K562 (cell line): ENCODE results near the gene GUCY2F. TPM values are rescaled to one million over a fixed set of nuclear protein-coding genes. Genes with fewer than 3 reads are reported as not detected.
A peak's percentile ranks its signal among the peaks of the same experiment; 100 is the strongest.

Experiments used
- BHLHE40 ChIP-seq: IDR thresholded peaks from 2 replicates; pipeline ENCODE4 v1.6.1; 2011; ENCODE audit warnings: low read length, improper control_type of control experiment
- CHD2 ChIP-seq: IDR thresholded peaks from 2 replicates; pipeline ENCODE4 v1.6.1; 2011; ENCODE audit warnings: low read depth, low read length
- CTCF ChIP-seq, 3 experiments: IDR thresholded peaks in 2 of 3; conservative IDR thresholded peaks in 1 of 3; 2 replicates each; pipeline ENCODE4 v1.5.1; 2011 to 2012; ENCODE audit warnings: low read length in 3 of 3, mild to moderate bottlenecking in 3 of 3, control low read depth in 2 of 3, improper control_type of control experiment in 1 of 3, inconsistent platforms in 1 of 3, low read depth in 1 of 3, mixed read lengths in 1 of 3, moderate library complexity in 1 of 3; ENCODE audit not compliant: insufficient read depth in 2 of 3
- EGR1 ChIP-seq: fragments of 450-650 bp; conservative IDR thresholded peaks from 2 replicates; pipeline ENCODE4 v1.6.1; 2017; ENCODE audit warnings: mild to moderate bottlenecking
- GTF2A2 ChIP-seq: IDR thresholded peaks from 2 replicates; pipeline ENCODE4 v1.6.1; 2016; ENCODE audit warnings: mild to moderate bottlenecking, missing genetic modification characterization, missing compliant biosample characterization
- KLF16 ChIP-seq: IDR thresholded peaks from 2 replicates; pipeline ENCODE4 v1.6.1; 2016; ENCODE audit warnings: antibody characterized with exemption
- ZBTB17 ChIP-seq: fragments of 450-650 bp; formaldehyde crosslinking; IDR thresholded peaks from 2 replicates; pipeline ENCODE4 v1.4.0; 2020; ENCODE audit warnings: mild to moderate bottlenecking
- ZC3H8 ChIP-seq: fragments of 450-650 bp; IDR thresholded peaks from 2 replicates; pipeline ENCODE4 v1.6.1; 2017
- ZKSCAN8 ChIP-seq: fragments of 200-800 bp; sonication (Bioruptor generic); IDR thresholded peaks from 2 replicates; pipeline ENCODE4 v1.6.1; 2016; ENCODE audit warnings: missing genetic modification characterization, missing compliant biosample characterization
- polyA plus RNA-seq, 8 experiments: library from polyadenylated mRNA; depleted of rRNA in 4 of 8; stranded (reverse) in 5 of 8; unstranded in 3 of 8; fragments of >200 nt; fragmentation: Nextera tagmentation in 2 of 8; fragmentation: Illumina TruSeq in 1 of 8; extraction: Ambion mirVana in 2 of 8; extraction: Trizol in 1 of 8; gene quantifications; 2 replicates each; pipeline versions ENCODE4 v1.2.1 to v1.2.3, GENCODE V29; 2011 to 2014; ENCODE audit warnings: inconsistent platforms in 1 of 8, missing spikeins in 1 of 8
- total RNA-seq, 7 experiments: library from RNA; depleted of rRNA in 6 of 7; stranded (reverse); fragments of >200 nt in 6 of 7; fragmentation: Illumina TruSeq in 2 of 7; extraction: Trizol in 2 of 7; gene quantifications; 2 replicates each; pipeline versions ENCODE4 v1.2.1 to v1.2.3, GENCODE V29; 2011 to 2021; ENCODE audit warnings: low replicate concordance in 1 of 7
- TF ChIP-seq, protein P1 (sequence below), 2 experiments: fragments of 450-650 bp in 1 of 2; sonication (generic) in 1 of 2; formaldehyde crosslinking; conservative IDR thresholded peaks; 2 replicates each; pipeline versions ENCODE4 v1.4.0 to v1.8.1; 2020 to 2022; ENCODE audit warnings: mild to moderate bottlenecking in 1 of 2, missing genetic modification reagents in 1 of 2
- TF ChIP-seq, protein P2 (sequence below): sonication (generic); formaldehyde crosslinking; IDR thresholded peaks from 2 replicates; pipeline ENCODE4 v1.8.0; 2022; ENCODE audit warnings: missing genetic modification reagents, mild to moderate bottlenecking, borderline replicate concordance
- TF ChIP-seq, protein P3 (sequence below): fragments of 250-450 bp; sonication (Bioruptor Pico); IDR thresholded peaks from 2 replicates; pipeline ENCODE4 v1.8.0; 2021; ENCODE audit warnings: mild to moderate bottlenecking, moderate library complexity
- TF ChIP-seq, protein P4 (sequence below), 2 experiments: fragments of 450-650 bp; formaldehyde crosslinking in 1 of 2; IDR thresholded peaks; 2 replicates each; pipeline versions ENCODE4 v1.4.0 to v1.6.1; 2014 to 2020; ENCODE audit warnings: mild to moderate bottlenecking in 2 of 2, borderline replicate concordance in 1 of 2, low read depth in 1 of 2

GUCY2F gene
- total and polyA plus RNA-seq, 9 of the 15 experiments (the other 6 are each of a cell fraction or from before 2014, with no cell fraction given), result 0.01 to 0.06 (median 0.05) TPM; not detected in 6

DNA sequence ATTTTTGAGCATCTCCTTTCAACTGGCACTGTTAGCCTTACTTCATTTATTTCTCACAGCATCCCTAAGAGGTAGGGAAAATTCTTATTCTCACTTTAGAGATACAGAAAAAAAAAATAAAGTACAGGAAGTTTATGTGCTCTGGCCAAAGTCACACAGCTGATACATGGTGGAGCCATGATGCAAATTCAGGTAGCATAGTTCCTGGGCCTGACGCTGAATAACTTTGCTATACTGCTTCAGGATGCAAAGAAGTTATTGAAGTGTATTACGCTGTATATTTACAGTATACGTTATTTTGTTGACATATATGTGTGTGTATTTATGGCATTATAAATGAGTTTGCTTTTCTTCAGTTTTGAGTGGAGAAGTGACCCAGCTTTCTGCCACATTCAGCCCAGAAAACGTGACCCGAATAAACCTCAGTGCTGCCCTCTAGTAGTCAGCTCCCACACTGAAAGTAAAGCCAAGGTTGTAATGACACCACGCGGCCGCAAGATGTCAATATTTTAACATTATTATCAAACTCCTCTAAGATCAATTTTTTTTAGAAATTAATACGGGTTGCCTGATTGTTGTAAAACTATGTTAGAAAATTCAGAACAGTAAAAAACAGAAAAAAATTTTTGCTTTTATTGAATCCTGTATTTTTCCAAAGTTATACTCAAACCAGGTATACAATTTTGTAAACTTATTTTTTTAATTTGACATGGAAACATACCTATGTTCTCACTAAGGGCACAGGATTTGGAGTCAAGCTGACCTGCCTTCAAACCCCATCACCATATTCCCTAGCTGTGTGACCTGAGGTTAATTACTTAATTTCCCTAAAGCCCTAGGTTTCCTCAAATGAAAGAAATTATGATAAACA, 3.8 kb upstream of the GUCY2F start (continued):
- TF ChIP-seq ZC3H8 (no peak), GTF2A2 (tag) (no peak), BHLHE40 (peak; percentile 92), EGR1 (no peak), ZKSCAN8 (no peak), KLF16 (peak; percentile 46), CHD2 (no peak), CTCF (IDR thresholded peaks at IDR 0.05 in 2 of 3, conservative IDR thresholded peaks at IDR 0.05 in 1 of 3; ENCODE audit: insufficient read depth in 2 of 3, low read depth in 1 of 3, low read length in 3 of 3) (peak; percentile 91 to 99 (median 99)), ZBTB17 (CRISPR knock-in tag) (no peak)
- TF ChIP-seq, protein P1, sequence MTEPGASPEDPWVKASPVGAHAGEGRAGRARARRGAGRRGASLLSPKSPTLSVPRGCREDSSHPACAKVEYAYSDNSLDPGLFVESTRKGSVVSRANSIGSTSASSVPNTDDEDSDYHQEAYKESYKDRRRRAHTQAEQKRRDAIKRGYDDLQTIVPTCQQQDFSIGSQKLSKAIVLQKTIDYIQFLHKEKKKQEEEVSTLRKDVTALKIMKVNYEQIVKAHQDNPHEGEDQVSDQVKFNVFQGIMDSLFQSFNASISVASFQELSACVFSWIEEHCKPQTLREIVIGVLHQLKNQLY (CRISPR knock-in tag; conservative IDR thresholded peaks at IDR 0.05), result no peak
- TF ChIP-seq, protein P2, sequence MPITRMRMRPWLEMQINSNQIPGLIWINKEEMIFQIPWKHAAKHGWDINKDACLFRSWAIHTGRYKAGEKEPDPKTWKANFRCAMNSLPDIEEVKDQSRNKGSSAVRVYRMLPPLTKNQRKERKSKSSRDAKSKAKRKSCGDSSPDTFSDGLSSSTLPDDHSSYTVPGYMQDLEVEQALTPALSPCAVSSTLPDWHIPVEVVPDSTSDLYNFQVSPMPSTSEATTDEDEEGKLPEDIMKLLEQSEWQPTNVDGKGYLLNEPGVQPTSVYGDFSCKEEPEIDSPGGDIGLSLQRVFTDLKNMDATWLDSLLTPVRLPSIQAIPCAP (CRISPR knock-in tag), result no peak
- TF ChIP-seq, protein P3, sequence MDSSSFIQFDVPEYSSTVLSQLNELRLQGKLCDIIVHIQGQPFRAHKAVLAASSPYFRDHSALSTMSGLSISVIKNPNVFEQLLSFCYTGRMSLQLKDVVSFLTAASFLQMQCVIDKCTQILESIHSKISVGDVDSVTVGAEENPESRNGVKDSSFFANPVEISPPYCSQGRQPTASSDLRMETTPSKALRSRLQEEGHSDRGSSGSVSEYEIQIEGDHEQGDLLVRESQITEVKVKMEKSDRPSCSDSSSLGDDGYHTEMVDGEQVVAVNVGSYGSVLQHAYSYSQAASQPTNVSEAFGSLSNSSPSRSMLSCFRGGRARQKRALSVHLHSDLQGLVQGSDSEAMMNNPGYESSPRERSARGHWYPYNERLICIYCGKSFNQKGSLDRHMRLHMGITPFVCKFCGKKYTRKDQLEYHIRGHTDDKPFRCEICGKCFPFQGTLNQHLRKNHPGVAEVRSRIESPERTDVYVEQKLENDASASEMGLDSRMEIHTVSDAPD (CRISPR knock-in tag), result no peak
- TF ChIP-seq, protein P4, sequence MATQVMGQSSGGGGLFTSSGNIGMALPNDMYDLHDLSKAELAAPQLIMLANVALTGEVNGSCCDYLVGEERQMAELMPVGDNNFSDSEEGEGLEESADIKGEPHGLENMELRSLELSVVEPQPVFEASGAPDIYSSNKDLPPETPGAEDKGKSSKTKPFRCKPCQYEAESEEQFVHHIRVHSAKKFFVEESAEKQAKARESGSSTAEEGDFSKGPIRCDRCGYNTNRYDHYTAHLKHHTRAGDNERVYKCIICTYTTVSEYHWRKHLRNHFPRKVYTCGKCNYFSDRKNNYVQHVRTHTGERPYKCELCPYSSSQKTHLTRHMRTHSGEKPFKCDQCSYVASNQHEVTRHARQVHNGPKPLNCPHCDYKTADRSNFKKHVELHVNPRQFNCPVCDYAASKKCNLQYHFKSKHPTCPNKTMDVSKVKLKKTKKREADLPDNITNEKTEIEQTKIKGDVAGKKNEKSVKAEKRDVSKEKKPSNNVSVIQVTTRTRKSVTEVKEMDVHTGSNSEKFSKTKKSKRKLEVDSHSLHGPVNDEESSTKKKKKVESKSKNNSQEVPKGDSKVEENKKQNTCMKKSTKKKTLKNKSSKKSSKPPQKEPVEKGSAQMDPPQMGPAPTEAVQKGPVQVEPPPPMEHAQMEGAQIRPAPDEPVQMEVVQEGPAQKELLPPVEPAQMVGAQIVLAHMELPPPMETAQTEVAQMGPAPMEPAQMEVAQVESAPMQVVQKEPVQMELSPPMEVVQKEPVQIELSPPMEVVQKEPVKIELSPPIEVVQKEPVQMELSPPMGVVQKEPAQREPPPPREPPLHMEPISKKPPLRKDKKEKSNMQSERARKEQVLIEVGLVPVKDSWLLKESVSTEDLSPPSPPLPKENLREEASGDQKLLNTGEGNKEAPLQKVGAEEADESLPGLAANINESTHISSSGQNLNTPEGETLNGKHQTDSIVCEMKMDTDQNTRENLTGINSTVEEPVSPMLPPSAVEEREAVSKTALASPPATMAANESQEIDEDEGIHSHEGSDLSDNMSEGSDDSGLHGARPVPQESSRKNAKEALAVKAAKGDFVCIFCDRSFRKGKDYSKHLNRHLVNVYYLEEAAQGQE (IDR thresholded peaks at IDR 0.05; ENCODE audit: borderline replicate concordance), result peak; percentile 77
- TF ChIP-seq, protein P4 (CRISPR knock-in tag; IDR thresholded peaks at IDR 0.05; ENCODE audit: low read depth), result no peak
